Adrenal gland (tissue), 5 donors: ENCODE measurements around the gene MICU1.

Experiments
- POLR2A ChIP-seq, 2 donors: fragments of 450-650 bp; IDR thresholded peaks; one replicate each; pipeline ENCODE4 v1.6.1; 2017; ENCODE audit warnings: antibody characterized with exemption in 2 of 2, mild to moderate bottlenecking in 2 of 2, moderate library complexity in 1 of 2
- TF ChIP-seq, protein P1 (sequence below), 6 experiments: fragments of 450-650 bp in 4 of 6; fragments of 200-600 bp in 2 of 6; sonication (generic) in 1 of 6; IDR thresholded peaks; 1 replicate in 5 of 6; 2 replicates in 1 of 6; pipeline versions ENCODE4 v1.5.1 to v1.8.0; 2016 to 2021; ENCODE audit warnings: antibody characterized with exemption in 6 of 6, mild to moderate bottlenecking in 2 of 6, moderate library complexity in 1 of 6
- donor health status: DM: no; HTN: no; CAD: no.

- TF ChIP-seq, protein P1, sequence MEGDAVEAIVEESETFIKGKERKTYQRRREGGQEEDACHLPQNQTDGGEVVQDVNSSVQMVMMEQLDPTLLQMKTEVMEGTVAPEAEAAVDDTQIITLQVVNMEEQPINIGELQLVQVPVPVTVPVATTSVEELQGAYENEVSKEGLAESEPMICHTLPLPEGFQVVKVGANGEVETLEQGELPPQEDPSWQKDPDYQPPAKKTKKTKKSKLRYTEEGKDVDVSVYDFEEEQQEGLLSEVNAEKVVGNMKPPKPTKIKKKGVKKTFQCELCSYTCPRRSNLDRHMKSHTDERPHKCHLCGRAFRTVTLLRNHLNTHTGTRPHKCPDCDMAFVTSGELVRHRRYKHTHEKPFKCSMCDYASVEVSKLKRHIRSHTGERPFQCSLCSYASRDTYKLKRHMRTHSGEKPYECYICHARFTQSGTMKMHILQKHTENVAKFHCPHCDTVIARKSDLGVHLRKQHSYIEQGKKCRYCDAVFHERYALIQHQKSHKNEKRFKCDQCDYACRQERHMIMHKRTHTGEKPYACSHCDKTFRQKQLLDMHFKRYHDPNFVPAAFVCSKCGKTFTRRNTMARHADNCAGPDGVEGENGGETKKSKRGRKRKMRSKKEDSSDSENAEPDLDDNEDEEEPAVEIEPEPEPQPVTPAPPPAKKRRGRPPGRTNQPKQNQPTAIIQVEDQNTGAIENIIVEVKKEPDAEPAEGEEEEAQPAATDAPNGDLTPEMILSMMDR (IDR thresholded peaks at IDR 0.05) = no peak
- TF ChIP-seq POLR2A (IDR thresholded peaks at IDR 0.05) = no peak
Measured at GRCh38 chr10:72323108-72323749, 302.6 kb downstream of the MICU1 start.
